Upper lobe of right lung (tissue), 1 donor: ENCODE data around the gene C1QTNF1. TPM values are rescaled to one million over a fixed set of nuclear protein-coding genes. Genes with fewer than 3 reads are reported as not detected.
A peak's percentile ranks its signal among the peaks of the same experiment; 100 is the strongest.

Experiments
- ATAC-seq: fragments of 200-7000 bp; cut with Tn5 transposase; one replicate; pipeline ENCODE4 v1.9.1; 2020; ENCODE audit warnings: mild to moderate bottlenecking, moderate library complexity
- DNase-seq: peaks from one replicate; pipeline ENCODE4 v3.0.0-alpha.2; 2020
- H3K27ac ChIP-seq: fragments of 200-600 bp; one replicate; pipeline ENCODE4 v1.8.0; 2022
- H3K27me3 ChIP-seq: fragments of 200-600 bp; one replicate; pipeline ENCODE4 v1.8.0; 2022; ENCODE audit warnings: mild to moderate bottlenecking
- H3K36me3 ChIP-seq: fragments of 200-600 bp; one replicate; pipeline ENCODE4 v1.8.0; 2022
- H3K4me1 ChIP-seq: fragments of 200-600 bp; one replicate; pipeline ENCODE4 v1.8.0; 2022
- H3K4me3 ChIP-seq: fragments of 200-600 bp; one replicate; pipeline ENCODE4 v1.8.0; 2022; ENCODE audit warnings: mild to moderate bottlenecking
- H3K9me3 ChIP-seq: fragments of 200-600 bp; one replicate; pipeline ENCODE4 v1.8.0; 2022
- CTCF ChIP-seq: fragments of 200-600 bp; IDR thresholded peaks from one replicate; pipeline ENCODE4 v1.8.0; 2022; ENCODE audit warnings: antibody characterized with exemption
- intact Hi-C: fragments of 100-400 bp; cut with DNase I; formaldehyde crosslinking; loops from one replicate; pipeline ENCODE4 v1.11.0; 2022
- total RNA-seq: library from RNA; stranded (reverse); fragmentation: NEBNext Ultra II Directional; extraction: Animal tissue kit (Norgen Biotek cat#: 25700); gene quantifications from one replicate; pipeline ENCODE4 v1.2.1, GENCODE V29; 2021
- donor health status: DM: no; HTN: yes; CAD: no; lungs with severe emphysema.

The C1QTNF1 gene
- total RNA-seq, 1 donor from 2014 or later = 28.3 TPM

GRCh38 chr17:79002796-79003593, 21.0 kb upstream of the C1QTNF1 start:
- no peak for TF ChIP-seq CTCF
- intact Hi-C loops = no loop called here

GRCh38 chr17:79003661-79004411, 20.1 kb upstream of the C1QTNF1 start:
- ATAC-seq = no peak
- Histone ChIP-seq H3K4me1 (peaks cover 37% of the 10 kb centered on the region), H3K9me3 (no peaks in the 10 kb centered on the region), H3K36me3 (peaks cover 18% of the 10 kb centered on the region), H3K27me3 (no peaks in the 10 kb centered on the region), H3K27ac (no peak overlapping the region), H3K4me3 (no peak overlapping the region)
- TF ChIP-seq CTCF = no peak
- no peak for DNase-seq
- intact Hi-C loops = no loop called here

More at GRCh38 chr17:79002796-79003593, 21.0 kb upstream of the C1QTNF1 start:
- peaks cover 29% of the 10 kb centered on the region for H3K4me1 ChIP-seq
- H3K36me3 ChIP-seq = peaks cover 25% of the 10 kb centered on the region
- H3K4me3 ChIP-seq = no peak overlapping the region
- no peaks in the 10 kb centered on the region for H3K9me3 ChIP-seq
- no peaks in the 10 kb centered on the region for H3K27me3 ChIP-seq
- ATAC-seq = no peak
- DNase-seq = no peak
- no peak overlapping the region for H3K27ac ChIP-seq

- Histone ChIP-seq H3K27me3 (no peaks in the 10 kb centered on the region), H3K9me3 (no peaks in the 10 kb centered on the region), H3K4me3 (no peak overlapping the region), H3K27ac (peak overlapping the region; percentile 2), H3K36me3 (peaks cover 5% of the 10 kb centered on the region), H3K4me1 (peaks cover 41% of the 10 kb centered on the region)
- DNase-seq = peak; percentile 70
- no peak for TF ChIP-seq CTCF
- peak; percentile 64 for ATAC-seq
- intact Hi-C loops = no loop called here
Measured at GRCh38 chr17:79005063-79005861, 18.7 kb upstream of the C1QTNF1 start.

GRCh38 chr17:79006046-79006445, 17.9 kb upstream of the C1QTNF1 start:
- peaks cover 5% of the 10 kb centered on the region for H3K36me3 ChIP-seq
- H3K4me3 ChIP-seq = no peak overlapping the region
- intact Hi-C loops = no loop called here
- peaks cover 44% of the 10 kb centered on the region for H3K4me1 ChIP-seq
- TF ChIP-seq CTCF = no peak
- peak overlapping the region; percentile 2 for H3K27ac ChIP-seq
- DNase-seq = peak; percentile 65
- no peaks in the 10 kb centered on the region for H3K27me3 ChIP-seq
- ATAC-seq = peak; percentile 7
- H3K9me3 ChIP-seq = no peaks in the 10 kb centered on the region

- Histone ChIP-seq H3K27ac (no peak overlapping the region), H3K9me3 (no peaks in the 10 kb centered on the region), H3K4me1 (peaks cover 44% of the 10 kb centered on the region), H3K27me3 (no peaks in the 10 kb centered on the region), H3K36me3 (peaks cover 5% of the 10 kb centered on the region), H3K4me3 (no peak overlapping the region)
- intact Hi-C loops = no loop called here
- DNase-seq = peak; percentile 49
- no peak for TF ChIP-seq CTCF
- ATAC-seq = no peak
Measured at GRCh38 chr17:79006794-79007503, 17.0 kb upstream of the C1QTNF1 start.
